Smooth muscle cell (in vitro differentiated cells): ENCODE results near the gene TMEM50A. TPM values are rescaled to one million over a fixed set of nuclear protein-coding genes. Genes with fewer than 3 reads are reported as not detected.
"Not testable (repeated sequence)": the region's sequence is repeated elsewhere in the genome, so short reads cannot be mapped to it uniquely, and the experiment has no call there.

ENCODE experiments used
- DNase-seq: peaks from one replicate; lab custom pipeline; 2025; ENCODE audit not compliant: unreplicated experiment; lab: John Stamatoyannopoulos, UW
- H2AFZ ChIP-seq: fragments of 200-600 bp; sonication (generic); 2 replicates; pipeline ENCODE4 v1.6.0; 2016; ENCODE audit warnings: antibody characterized with exemption, low read depth, mild to moderate bottlenecking
- H3F3A ChIP-seq: fragments of 200-600 bp; sonication (generic); 2 replicates; pipeline ENCODE4 v1.6.0; 2017; ENCODE audit warnings: antibody characterized with exemption, low read depth
- H3K27ac ChIP-seq: fragments of 200-600 bp; sonication (generic); 2 replicates; pipeline ENCODE4 v1.5.1; 2016; ENCODE audit warnings: low read depth, mild to moderate bottlenecking
- H3K27me3 ChIP-seq: fragments of 200-600 bp; sonication (generic); 2 replicates; pipeline ENCODE4 v1.6.1; 2016; ENCODE audit warnings: low read depth, mild to moderate bottlenecking
- H3K36me3 ChIP-seq: fragments of 200-600 bp; sonication (generic); 2 replicates; pipeline ENCODE4 v1.5.1; 2016; ENCODE audit warnings: low read depth
- H3K4me1 ChIP-seq: fragments of 200-600 bp; sonication (generic); 2 replicates; pipeline ENCODE4 v1.5.1; 2016; ENCODE audit warnings: low read depth
- H3K4me2 ChIP-seq: fragments of 200-600 bp; sonication (generic); 2 replicates; pipeline ENCODE4 v1.6.0; 2016; ENCODE audit warnings: mild to moderate bottlenecking
- H3K4me3 ChIP-seq: fragments of 200-600 bp; sonication (generic); 2 replicates; pipeline ENCODE4 v1.5.1; 2016; ENCODE audit warnings: mild to moderate bottlenecking
- H3K79me2 ChIP-seq: fragments of 200-600 bp; sonication (generic); 2 replicates; pipeline ENCODE4 v1.6.0; 2016; ENCODE audit warnings: low read depth, mild to moderate bottlenecking
- H3K9ac ChIP-seq: fragments of 200-600 bp; sonication (generic); 2 replicates; pipeline ENCODE4 v1.6.0; 2016; ENCODE audit warnings: low read depth
- H3K9me3 ChIP-seq: fragments of 200-600 bp; sonication (generic); replicated peaks from 2 replicates; pipeline ENCODE4 v1.5.1; 2016; ENCODE audit warnings: low read depth
- H4K20me1 ChIP-seq: fragments of 200-600 bp; sonication (generic); 2 replicates; pipeline ENCODE4 v1.6.0; 2016; ENCODE audit warnings: low read depth
- WGBS: methylation state at CpG from one replicate; pipeline ENCODE4 v1.1.7; 2016; ENCODE audit warnings: low lambda C conversion rate; 5-methylcytosine and 5-hydroxymethylcytosine counted together
- polyA plus RNA-seq: library from polyadenylated mRNA; unstranded; fragments of >200 nt; fragmentation: Nextera tagmentation; extraction: Ambion mirVana; gene quantifications from 2 replicates; pipeline ENCODE4 v1.2.1, GENCODE V29; 2016
- total RNA-seq: library from RNA; depleted of rRNA; stranded (reverse); fragments of >200 nt; gene quantifications from 2 replicates; pipeline ENCODE4 v1.2.3, GENCODE V29; 2014
- TF ChIP-seq, protein P1 (sequence below): fragments of 200-600 bp; sonication (generic); IDR thresholded peaks from 2 replicates; pipeline ENCODE4 v1.5.1; 2017; ENCODE audit warnings: borderline replicate concordance, mild to moderate bottlenecking, antibody characterized with exemption; ENCODE audit not compliant: insufficient read depth, poor library complexity, severe bottlenecking

The TMEM50A gene
- total and polyA plus RNA-seq, 2 experiments from 2014 or later: 133 to 156 TPM

DNA sequence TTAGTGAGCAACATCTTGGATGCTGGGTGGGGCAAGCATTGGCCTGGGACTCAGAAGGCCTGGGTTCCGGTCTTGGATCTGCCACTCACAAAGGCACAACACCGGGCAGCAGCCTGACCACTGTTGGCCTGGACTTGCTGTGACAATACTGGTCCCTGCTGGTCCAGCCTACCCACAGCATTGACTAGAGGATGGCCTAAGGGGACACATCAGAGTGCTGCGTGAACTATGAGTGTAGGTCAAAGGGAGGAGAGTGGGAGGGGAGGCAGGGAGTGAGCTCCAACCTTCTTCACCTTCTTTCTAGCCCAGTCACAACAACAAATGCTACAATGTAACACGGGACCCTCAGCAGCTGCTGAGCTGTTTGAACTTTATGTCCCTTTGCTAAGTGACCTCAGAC, 31.1 kb downstream of the TMEM50A start:
- TF ChIP-seq, protein P1, sequence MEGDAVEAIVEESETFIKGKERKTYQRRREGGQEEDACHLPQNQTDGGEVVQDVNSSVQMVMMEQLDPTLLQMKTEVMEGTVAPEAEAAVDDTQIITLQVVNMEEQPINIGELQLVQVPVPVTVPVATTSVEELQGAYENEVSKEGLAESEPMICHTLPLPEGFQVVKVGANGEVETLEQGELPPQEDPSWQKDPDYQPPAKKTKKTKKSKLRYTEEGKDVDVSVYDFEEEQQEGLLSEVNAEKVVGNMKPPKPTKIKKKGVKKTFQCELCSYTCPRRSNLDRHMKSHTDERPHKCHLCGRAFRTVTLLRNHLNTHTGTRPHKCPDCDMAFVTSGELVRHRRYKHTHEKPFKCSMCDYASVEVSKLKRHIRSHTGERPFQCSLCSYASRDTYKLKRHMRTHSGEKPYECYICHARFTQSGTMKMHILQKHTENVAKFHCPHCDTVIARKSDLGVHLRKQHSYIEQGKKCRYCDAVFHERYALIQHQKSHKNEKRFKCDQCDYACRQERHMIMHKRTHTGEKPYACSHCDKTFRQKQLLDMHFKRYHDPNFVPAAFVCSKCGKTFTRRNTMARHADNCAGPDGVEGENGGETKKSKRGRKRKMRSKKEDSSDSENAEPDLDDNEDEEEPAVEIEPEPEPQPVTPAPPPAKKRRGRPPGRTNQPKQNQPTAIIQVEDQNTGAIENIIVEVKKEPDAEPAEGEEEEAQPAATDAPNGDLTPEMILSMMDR: no peak
- WGBS: 85% methylated on average over 4 of the region's 4 CpGs
- H2AFZ ChIP-seq: no peak overlapping the region

DNA sequence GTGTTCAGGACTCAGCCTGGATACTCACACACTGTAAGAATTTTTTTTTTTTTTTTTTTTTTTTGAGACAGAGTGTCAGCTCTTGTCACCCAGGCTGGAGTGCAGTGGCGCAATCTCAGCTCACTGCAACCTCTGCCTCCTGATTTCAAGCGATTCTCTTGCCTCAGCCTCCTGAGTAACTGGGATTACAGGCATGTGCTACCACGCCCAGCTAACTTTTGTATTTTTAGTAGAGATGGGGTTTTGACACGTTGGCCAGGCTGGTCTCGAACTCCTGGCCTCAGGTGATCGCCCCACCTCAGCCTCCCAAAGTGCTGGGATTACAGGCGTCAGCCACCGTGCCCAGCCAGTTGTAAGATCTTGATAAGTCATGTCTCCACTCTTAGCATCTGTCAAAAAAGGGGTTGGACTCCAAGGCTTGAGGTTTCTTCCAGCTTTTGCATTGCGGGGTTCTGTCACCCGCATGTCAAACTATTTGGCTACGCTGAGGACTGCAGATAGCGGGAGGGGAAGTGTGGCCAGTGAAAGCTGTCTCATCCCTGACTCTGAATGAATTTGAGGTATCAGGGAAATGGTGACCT, 31.6 kb downstream of the TMEM50A start:
- not testable (repeated sequence) for H3F3A ChIP-seq, H3K27me3 ChIP-seq, H2AFZ ChIP-seq, H3K36me3 ChIP-seq, H3K9me3 ChIP-seq, DNase-seq, H4K20me1 ChIP-seq, H3K27ac ChIP-seq, H3K4me3 ChIP-seq, H3K9ac ChIP-seq, H3K4me2 ChIP-seq, H3K4me1 ChIP-seq, H3K79me2 ChIP-seq
- WGBS: 95% methylated on average over 12 of the region's 12 CpGs

More for the DNA sequence above, 31.1 kb downstream of the TMEM50A start:
- no peaks in the 10 kb centered on the region for H4K20me1 ChIP-seq
- no peak for DNase-seq
- H3K27me3 ChIP-seq: no peaks in the 10 kb centered on the region
- H3K9ac ChIP-seq: no peak overlapping the region
- no peaks in the 10 kb centered on the region for H3F3A ChIP-seq
- no peaks in the 10 kb centered on the region for H3K4me1 ChIP-seq
- no peak overlapping the region for H3K4me3 ChIP-seq
- no peaks in the 10 kb centered on the region for H3K9me3 ChIP-seq
- no peaks in the 10 kb centered on the region for H3K79me2 ChIP-seq
- no peak overlapping the region for H3K27ac ChIP-seq
- H3K36me3 ChIP-seq: no peaks in the 10 kb centered on the region
- no peak overlapping the region for H3K4me2 ChIP-seq

DNA sequence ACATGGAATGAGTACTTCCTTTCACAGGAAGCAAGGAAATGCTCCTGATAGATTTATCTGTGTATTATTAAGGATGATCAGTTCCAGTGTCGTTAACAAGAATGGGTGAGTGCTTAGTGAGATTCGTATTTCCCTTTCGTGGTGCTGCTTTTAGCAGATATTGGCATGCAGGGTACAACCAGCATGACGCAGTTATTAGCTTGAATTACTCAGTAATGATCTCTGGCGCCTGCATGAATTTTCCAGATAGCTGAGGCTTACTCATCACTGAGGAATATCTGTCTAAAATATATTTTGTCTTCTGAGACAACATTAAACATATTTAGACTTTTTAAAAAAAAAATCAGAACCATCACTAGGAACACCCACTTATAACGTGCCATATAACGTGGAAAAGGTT, 33.6 kb downstream of the TMEM50A start:
- not testable (repeated sequence) for H3K27me3 ChIP-seq, H3K4me1 ChIP-seq, H3K9ac ChIP-seq, H3K36me3 ChIP-seq, H2AFZ ChIP-seq, H3K9me3 ChIP-seq, DNase-seq, H3K4me3 ChIP-seq, H3K4me2 ChIP-seq, H4K20me1 ChIP-seq, H3F3A ChIP-seq, H3K79me2 ChIP-seq, H3K27ac ChIP-seq
- 68% methylated on average over 7 of the region's 7 CpGs for WGBS

DNA sequence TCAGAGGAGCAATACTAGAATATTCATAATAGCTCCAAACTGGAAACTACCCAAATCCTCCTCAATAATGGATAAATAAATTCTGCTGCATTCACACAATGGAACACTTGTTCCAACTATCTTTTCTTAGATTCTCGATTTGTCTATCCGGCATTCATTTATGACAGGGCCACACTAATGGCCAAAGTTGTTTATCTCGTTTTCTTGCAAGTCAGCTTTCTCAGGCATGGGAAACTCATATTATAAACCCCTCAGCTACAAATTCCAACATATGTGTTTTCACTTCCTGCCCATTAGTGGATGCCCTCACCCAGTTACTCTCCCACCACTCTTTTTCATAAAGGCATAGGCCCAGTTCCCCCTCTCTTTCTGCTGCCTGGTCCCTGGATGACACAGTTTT, 40.2 kb downstream of the TMEM50A start:
- not testable (repeated sequence) for H3K36me3 ChIP-seq, H3K79me2 ChIP-seq, H3K27ac ChIP-seq, H3K9ac ChIP-seq, H3F3A ChIP-seq, H3K4me2 ChIP-seq, H3K4me3 ChIP-seq, H3K9me3 ChIP-seq, DNase-seq, H2AFZ ChIP-seq, H3K27me3 ChIP-seq, H4K20me1 ChIP-seq, H3K4me1 ChIP-seq
- WGBS: 89% methylated on average over 3 of the region's 3 CpGs

DNA sequence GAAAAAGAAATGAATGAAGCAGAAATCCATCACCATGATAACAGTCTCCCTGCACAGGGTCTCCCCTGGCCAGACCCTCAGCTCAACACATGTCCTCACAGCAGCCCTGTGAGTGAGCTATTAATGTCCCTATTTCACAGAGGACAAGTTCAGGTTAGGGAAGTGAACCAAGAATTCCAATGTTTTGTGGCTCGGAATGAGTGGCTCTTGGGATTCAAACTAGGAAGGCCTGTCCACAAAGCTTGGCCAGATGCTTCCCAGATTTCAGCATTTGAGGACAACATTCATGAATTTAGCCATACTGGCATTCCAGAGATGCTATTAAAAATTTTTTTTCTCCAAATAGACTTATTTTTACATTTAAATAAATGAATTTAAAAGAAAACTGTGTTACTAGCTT, 44.4 kb downstream of the TMEM50A start:
- H3K27me3 ChIP-seq, DNase-seq, H3F3A ChIP-seq, H3K79me2 ChIP-seq, H3K9ac ChIP-seq, H3K27ac ChIP-seq, H3K4me1 ChIP-seq, H2AFZ ChIP-seq, H3K36me3 ChIP-seq, H4K20me1 ChIP-seq, H3K4me2 ChIP-seq, H3K9me3 ChIP-seq, H3K4me3 ChIP-seq: not testable (repeated sequence)
- WGBS: 81% methylated on average over 1 of the region's 1 CpG

DNA sequence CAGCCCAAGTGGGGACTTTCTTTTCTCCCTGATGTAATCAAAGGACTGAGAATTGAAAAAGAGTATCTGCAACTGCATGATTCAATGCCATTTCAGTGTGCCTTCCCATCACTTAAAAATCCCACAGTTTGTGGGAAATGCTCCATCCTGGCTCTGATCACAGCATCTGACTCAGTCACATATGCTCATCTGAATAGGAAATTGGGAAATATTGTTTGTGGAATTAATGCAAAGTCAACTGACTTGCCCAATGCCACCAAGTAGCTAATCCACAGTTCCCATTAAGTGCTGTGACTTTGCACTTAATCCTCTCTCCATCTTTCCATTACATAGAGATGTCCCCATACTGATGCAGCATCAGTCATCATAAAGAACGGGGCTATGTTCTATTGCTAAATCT, 45.0 kb downstream of the TMEM50A start:
- 71% methylated on average over 1 of the region's 1 CpG for WGBS
- not testable (repeated sequence) for H3K9ac ChIP-seq, H3K4me2 ChIP-seq, H3K4me1 ChIP-seq, H4K20me1 ChIP-seq, H3K27ac ChIP-seq, H3K36me3 ChIP-seq, H3F3A ChIP-seq, H3K9me3 ChIP-seq, H3K4me3 ChIP-seq, H3K27me3 ChIP-seq, H3K79me2 ChIP-seq, H2AFZ ChIP-seq, DNase-seq

DNA sequence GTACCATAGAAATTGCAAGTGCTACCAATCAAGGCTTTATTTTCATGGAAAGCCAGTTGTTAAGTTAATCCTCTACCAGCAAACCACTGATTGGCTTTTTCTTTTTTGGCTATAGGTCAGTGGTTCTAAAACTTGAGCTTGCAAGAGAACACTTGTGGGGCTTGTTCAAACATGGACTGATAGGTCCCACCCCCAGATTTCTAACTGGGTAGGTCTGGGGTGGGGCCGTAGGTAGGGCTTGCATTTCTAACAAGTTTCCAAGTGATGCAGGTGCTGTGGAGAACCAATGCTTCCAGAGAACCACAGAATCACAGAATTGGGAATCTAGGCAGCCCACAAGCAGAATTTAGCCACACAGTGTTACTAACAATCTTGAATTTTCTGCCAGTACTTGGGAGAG, 45.7 kb downstream of the TMEM50A start:
- not testable (repeated sequence) for H3K4me1 ChIP-seq, H3F3A ChIP-seq, H3K79me2 ChIP-seq, H3K9me3 ChIP-seq, H4K20me1 ChIP-seq, H2AFZ ChIP-seq, H3K27me3 ChIP-seq, H3K27ac ChIP-seq, H3K4me3 ChIP-seq, H3K9ac ChIP-seq, H3K36me3 ChIP-seq, DNase-seq, H3K4me2 ChIP-seq
- no CpG with 5 or more reads among the region's 1 CpG for WGBS

DNA sequence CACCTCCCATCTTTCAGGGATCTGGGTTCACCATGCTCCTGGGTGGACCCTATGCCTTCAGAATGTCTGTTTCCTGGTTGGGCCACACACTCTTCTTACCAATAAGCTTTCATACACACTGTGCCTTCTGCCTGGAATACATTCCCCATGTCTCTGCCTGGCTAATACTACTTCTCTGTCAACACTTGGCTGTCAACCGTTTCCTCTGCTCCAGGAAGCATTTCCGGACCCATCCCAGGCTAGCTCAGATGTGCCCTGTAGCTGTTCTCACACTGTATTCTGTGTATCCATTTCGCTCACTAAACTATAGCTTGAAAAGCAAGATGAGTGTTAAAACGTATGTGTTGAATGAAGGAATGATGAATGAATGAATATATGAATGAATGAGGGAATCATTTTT, 49.0 kb downstream of the TMEM50A start:
- 75% methylated on average over 4 of the region's 4 CpGs for WGBS
- H3K27ac ChIP-seq: not testable (repeated sequence)

More for the DNA sequence above, 49.0 kb downstream of the TMEM50A start:
- H3K4me3 ChIP-seq, DNase-seq, H3K4me2 ChIP-seq, H2AFZ ChIP-seq, H4K20me1 ChIP-seq, H3K4me1 ChIP-seq, H3K27me3 ChIP-seq, H3K9ac ChIP-seq, H3K9me3 ChIP-seq, H3K79me2 ChIP-seq, H3K36me3 ChIP-seq, H3F3A ChIP-seq: not testable (repeated sequence)
